Lung (tissue), 12 donors: Measurements from ENCODE around the gene ARPC1A. TPM values are rescaled to one million over a fixed set of nuclear protein-coding genes. Genes with fewer than 3 reads are reported as not detected.
"Not testable (repeated sequence)": the region's sequence is repeated elsewhere in the genome, so short reads cannot be mapped to it uniquely, and the experiment has no call there.

Experiments
- ATAC-seq: fragments of 200-7000 bp; cut with Tn5 transposase; one replicate; pipeline ENCODE4 v1.9.1; 2020; ENCODE audit warnings: moderate number of reproducible peaks; ENCODE audit not compliant: insufficient read depth, low FRiP score
- DNase-seq, 3 donors: peaks; one replicate each; pipeline ENCODE4 v3.0.0-alpha.2; 2013 to 2017
- H3K27ac ChIP-seq, 2 donors: one replicate each; pipeline ENCODE4 v1.5.1; 2013; ENCODE audit warnings: mild to moderate bottlenecking in 2 of 2, moderate library complexity in 2 of 2, control low read depth in 1 of 2, inconsistent platforms in 1 of 2, low read depth in 1 of 2, low read length in 1 of 2
- H3K27me3 ChIP-seq, 3 donors: one replicate each; pipeline ENCODE4 v1.5.1; 2013; ENCODE audit warnings: low read length in 2 of 3; ENCODE audit not compliant: control insufficient read depth in 3 of 3, insufficient read depth in 3 of 3
- H3K36me3 ChIP-seq, 4 donors: one replicate each; pipeline ENCODE4 v1.5.1; 2013; ENCODE audit warnings: low read length in 4 of 4, mild to moderate bottlenecking in 1 of 4, moderate library complexity in 1 of 4; ENCODE audit not compliant: control insufficient read depth in 4 of 4, insufficient read depth in 4 of 4
- H3K4me1 ChIP-seq, 5 donors: one replicate each; pipeline ENCODE4 v1.5.1; 2013; ENCODE audit warnings: low read length in 5 of 5, mild to moderate bottlenecking in 2 of 5, moderate library complexity in 1 of 5; ENCODE audit not compliant: control insufficient read depth in 5 of 5, insufficient read depth in 5 of 5
- H3K4me3 ChIP-seq: one replicate; pipeline ENCODE4 v1.5.1; 2013; ENCODE audit warnings: mild to moderate bottlenecking, control low read depth, moderate library complexity
- H3K9ac ChIP-seq, 2 donors: one replicate each; pipeline ENCODE4 v1.5.1; 2013; ENCODE audit warnings: low read length in 2 of 2, control low read depth in 1 of 2; ENCODE audit not compliant: insufficient read depth in 1 of 2
- H3K9me3 ChIP-seq, 4 donors: one replicate each; pipeline ENCODE4 v1.5.1; 2013; ENCODE audit warnings: low read length in 3 of 4, mild to moderate bottlenecking in 1 of 4, moderate library complexity in 1 of 4; ENCODE audit not compliant: control insufficient read depth in 4 of 4, insufficient read depth in 3 of 4
- CTCF ChIP-seq: IDR thresholded peaks from 2 replicates; pipeline ENCODE4 v1.5.1; 2012; ENCODE audit warnings: mild to moderate bottlenecking; ENCODE audit errors: control extremely low read depth, extremely low read depth
- WGBS, 2 donors: extraction: QIAGEN DNeasy Blood & Tissue Kit; methylation state at CpG; one replicate each; pipeline ENCODE4 v1.1.7; 2013; 5-methylcytosine and 5-hydroxymethylcytosine counted together
- polyA plus RNA-seq, 2 donors: library from polyadenylated mRNA; stranded (reverse); fragments of 200-250 nt; gene quantifications; one replicate each; pipeline ENCODE4 v1.2.1, GENCODE V29; 2013
- total RNA-seq, 2 donors: library from RNA; depleted of rRNA in 1 of 2; stranded (reverse); fragments of >200 nt in 1 of 2; gene quantifications; one replicate each; pipeline ENCODE4 v1.2.1, GENCODE V29; 2014 to 2021
- donor health status: control.
- donor health status: control.
- donor health status: Bipolar disorder and iron deficiency.
- donor health status: healthy.
- donor health status: DM: yes; HTN: yes; CAD: no.

Gene ARPC1A
- total and polyA plus RNA-seq, 4 donors, result 71.3 to 212 (median 120) TPM

GRCh38 chr7:99287779-99288534 lies 37.7 kb upstream of the ARPC1A start:
- H3K4me3 ChIP-seq, result no peak overlapping the region
- no peak overlapping the region for H3K27ac ChIP-seq
- H3K9ac ChIP-seq, result no peak overlapping the region
- H3K9me3 ChIP-seq, result no peaks in the 10 kb centered on the region
- H3K27me3 ChIP-seq, result no peaks in the 10 kb centered on the region
- TF ChIP-seq CTCF, result no peak
- ATAC-seq (no peak), DNase-seq (no peak)
- H3K4me1 ChIP-seq, result no peaks in the 10 kb centered on the region
- 93 to 95% methylated on average over 23 of the region's 23 CpGs for WGBS, 2 donors
- no peaks in the 10 kb centered on the region for H3K36me3 ChIP-seq

- no peaks in the 10 kb centered on the region for H3K27me3 ChIP-seq
- H3K9me3 ChIP-seq, result no peaks in the 10 kb centered on the region
- ATAC-seq, result no peak
- H3K27ac ChIP-seq, result no peak overlapping the region
- DNase-seq, result no peak
- H3K4me1 ChIP-seq, result no peaks in the 10 kb centered on the region
- H3K36me3 ChIP-seq, result no peaks in the 10 kb centered on the region
- H3K9ac ChIP-seq, result no peak overlapping the region
- TF ChIP-seq CTCF, result no peak
- no peak overlapping the region for H3K4me3 ChIP-seq
- WGBS, 2 donors, result 79 to 82% methylated on average over 9 of the region's 9 CpGs
These were observed 36.5 kb upstream of the ARPC1A start for GRCh38 chr7:99289185-99289584.

- 97 to 98% methylated on average over 2 to 3 of the region's 3 CpGs for WGBS, 2 donors
- H3K36me3 ChIP-seq, H3K9ac ChIP-seq, H3K4me3 ChIP-seq, H3K4me1 ChIP-seq, H3K9me3 ChIP-seq, DNase-seq, ATAC-seq, H3K27ac ChIP-seq, H3K27me3 ChIP-seq: not testable (repeated sequence)
These were observed 35.5 kb upstream of the ARPC1A start for GRCh38 chr7:99290148-99290547.

GRCh38 chr7:99290980-99291607 lies 34.6 kb upstream of the ARPC1A start:
- TF ChIP-seq CTCF, result no peak
- WGBS, 2 donors, result 78 to 89% methylated on average over 10 of the region's 10 CpGs
- H3K27ac ChIP-seq, result no peak overlapping the region
- ATAC-seq, result no peak
- H3K4me3 ChIP-seq, result no peak overlapping the region
- no peaks in the 10 kb centered on the region for H3K4me1 ChIP-seq
- H3K36me3 ChIP-seq, result no peaks in the 10 kb centered on the region
- H3K27me3 ChIP-seq, result no peaks in the 10 kb centered on the region
- DNase-seq, result peak; percentile 41 to 52 (median 49)
- H3K9ac ChIP-seq, result no peak overlapping the region
- no peaks in the 10 kb centered on the region for H3K9me3 ChIP-seq
